Activated CD4-positive, CD25-positive, alpha-beta regulatory T cell treated with anti-CD3 and anti-CD28 coated beads, Interleukin-2, amount 50 U/mL, for 16 hours (primary cell): Measurements from ENCODE around the gene RHOU.
"Not testable (repeated sequence)": the region's sequence is repeated elsewhere in the genome, so short reads cannot be mapped to it uniquely, and the experiment has no call there.

Experiments
- DNase-seq: peaks from one replicate; pipeline ENCODE4 v3.0.0-alpha.2; 2020; ENCODE audit warnings: low read depth, low spot score

Gene RHOU

GRCh38 chr1:228734881-228735801, at the start of gene RHOU:
TSS of gene RHOU (plus strand) at chr1:228735479. CDS start at chr1:228735743, 264 bp downstream.
- DNase-seq = peak; percentile 35

- DNase-seq = no peak
These were observed 47.7 kb upstream of the RHOU start for GRCh38 chr1:228687587-228687986.

DNA sequence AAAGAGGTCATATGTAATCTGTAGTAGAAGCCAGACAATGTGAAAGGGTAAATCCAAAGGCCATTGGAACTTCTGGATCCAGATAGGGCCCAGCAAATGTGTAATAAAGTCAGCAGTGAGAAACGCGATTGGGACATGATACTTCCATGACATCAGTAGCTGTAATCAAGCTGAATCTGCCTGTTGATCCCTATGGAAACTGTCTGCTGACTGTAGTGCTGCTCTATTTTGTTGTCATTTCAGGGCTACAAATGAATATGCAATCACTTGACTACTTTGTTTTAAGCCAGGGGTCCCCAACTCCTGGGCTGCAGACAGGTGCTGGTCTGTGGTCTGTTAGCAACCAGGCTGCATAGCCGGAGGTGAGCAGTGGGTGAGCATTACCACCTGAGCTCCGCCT, 46.0 kb upstream of the RHOU start:
- no peak for DNase-seq

DNA sequence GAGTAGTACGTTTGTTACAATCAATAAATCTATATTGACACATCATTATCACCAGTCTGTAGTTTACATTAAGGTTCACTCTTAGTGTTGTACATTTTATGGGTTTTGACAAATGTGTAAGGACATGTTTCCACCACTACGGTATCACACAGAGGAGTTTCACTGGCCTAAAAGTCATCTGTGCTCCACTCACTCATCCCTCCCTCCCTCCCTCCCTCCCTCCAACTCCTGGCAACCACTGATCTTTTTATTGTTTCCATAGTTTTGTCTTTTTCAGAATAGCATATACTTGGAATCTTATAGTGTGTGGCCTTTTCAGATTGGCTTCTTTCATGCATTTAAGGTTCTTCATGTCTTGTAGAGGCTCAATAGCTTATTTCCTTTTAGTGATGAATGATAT, 44.1 kb upstream of the RHOU start:
- no peak for DNase-seq

DNA sequence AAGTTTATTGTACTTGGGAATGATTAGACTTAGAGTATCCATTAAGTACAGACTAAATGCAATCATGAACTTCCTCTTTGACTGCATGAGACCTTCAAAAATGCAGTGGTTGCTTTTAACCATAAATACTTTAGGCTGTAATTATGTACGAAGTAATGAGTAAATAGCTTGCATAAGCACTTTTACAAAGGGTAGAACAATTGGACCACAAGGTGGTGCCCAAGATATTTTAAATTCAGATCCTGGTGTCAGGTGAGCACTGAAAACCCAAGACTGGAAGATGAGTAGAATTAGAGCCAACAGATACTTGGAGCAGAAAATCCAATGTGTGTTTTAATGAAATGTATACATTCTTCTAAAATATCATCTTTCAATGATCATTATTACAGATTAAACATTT, 43.4 kb upstream of the RHOU start:
- DNase-seq = no peak

DNA sequence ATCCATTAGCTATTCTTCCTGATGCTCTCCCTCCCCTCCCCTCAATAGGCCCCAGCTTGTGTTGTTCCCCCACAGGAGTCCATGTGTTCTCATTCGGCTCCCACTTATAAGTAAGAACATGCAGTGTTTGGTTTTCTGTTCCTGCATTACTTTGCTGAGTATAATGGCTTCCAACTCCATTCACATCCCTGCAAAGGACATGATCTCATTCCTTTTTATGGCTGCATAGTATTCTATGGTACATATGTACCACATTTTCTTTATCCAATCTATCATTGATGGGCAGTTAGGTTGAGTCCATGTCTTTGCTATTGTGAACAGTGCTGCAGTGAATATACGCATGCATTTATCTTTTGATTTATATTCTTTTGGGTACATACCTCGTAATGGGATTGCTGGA, 40.8 kb upstream of the RHOU start:
- not testable (repeated sequence) for DNase-seq

DNA sequence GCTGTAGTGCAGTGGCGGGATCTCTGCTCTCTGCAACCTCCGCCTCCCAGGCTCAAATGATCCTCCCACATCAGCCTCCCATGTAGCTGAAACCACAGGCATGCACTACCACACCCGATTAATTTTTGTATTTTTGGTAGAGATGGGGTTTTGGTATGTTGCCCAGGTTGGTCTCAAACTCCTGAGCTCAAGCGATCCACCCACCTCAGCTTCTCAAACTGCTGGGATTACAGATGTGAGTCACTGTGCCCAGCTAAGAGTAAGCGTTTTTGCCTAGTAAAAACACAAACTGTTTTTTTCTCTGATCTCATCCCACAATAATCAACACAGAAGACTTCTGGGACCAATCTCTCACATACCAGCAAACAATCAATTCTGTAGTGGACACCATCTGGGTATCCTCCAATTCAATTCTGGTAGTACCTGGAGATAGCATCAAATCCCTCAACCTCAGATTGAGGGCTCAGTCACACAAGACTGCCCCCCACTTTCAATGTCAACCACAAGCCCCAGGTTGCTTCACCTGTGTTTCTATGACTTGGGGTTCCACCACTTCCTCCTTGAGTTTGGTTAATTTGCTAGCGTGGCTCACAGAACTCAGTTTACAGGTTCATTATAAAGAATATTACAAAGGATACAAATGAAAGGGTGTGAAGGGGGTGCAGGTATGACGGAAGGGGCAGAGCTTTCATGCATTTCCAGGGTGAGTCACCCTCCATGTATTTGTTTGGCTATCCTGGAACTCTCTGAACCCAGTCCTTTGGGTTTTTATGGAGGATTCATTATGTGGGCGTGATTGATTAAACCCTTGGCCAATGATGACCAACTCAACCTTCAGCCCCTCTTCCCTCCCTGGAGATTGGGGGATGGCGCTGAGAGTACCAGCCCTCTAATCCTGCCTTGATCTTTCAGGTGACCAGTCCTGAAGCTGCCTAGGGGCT, 40.0 kb upstream of the RHOU start:
- no peak for DNase-seq

DNA sequence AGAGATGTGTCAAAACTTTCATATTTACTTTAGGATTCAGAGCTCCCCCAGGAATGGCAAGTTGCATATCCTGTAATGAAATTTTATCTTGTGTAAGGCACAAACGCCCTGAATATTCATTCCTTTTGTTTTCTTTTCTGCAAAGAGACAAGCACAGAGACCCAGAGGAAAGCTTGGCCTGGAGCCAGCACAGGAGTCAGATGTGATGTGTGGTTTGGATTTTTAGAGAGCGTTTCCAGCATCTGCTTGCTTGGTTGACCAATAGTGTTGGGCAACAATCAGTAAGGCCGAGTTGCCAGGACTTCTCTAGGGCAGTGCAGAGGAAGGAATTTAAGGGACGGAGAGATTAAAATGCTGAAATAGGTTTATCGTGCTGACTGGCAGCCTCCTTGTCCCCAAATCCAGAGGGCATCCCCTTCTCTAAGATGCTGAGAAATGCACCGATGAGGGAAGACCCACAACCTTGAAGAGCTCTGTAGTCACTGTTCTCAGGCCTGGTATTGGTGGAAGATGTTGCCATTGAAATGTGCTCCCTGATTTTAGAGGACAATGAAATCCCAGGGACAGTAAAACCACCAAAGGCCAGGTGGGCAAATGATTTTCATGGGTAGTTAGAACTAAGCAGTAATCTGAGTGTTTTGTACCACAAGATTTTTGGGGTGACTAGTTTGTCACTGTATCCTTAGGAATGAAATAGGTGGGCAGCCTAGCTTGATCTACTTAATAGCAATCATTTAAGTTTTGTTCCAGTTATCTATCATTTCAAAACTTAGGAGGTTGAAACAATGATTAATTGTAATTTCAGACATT, 37.9 kb upstream of the RHOU start:
- DNase-seq = no peak

GRCh38 chr1:228698017-228698329, 37.3 kb upstream of the RHOU start:
- DNase-seq = no peak

GRCh38 chr1:228702433-228702832, 32.8 kb upstream of the RHOU start:
- no peak for DNase-seq

- no peak for DNase-seq
These were observed 29.0 kb upstream of the RHOU start for GRCh38 chr1:228706305-228706704.

DNA sequence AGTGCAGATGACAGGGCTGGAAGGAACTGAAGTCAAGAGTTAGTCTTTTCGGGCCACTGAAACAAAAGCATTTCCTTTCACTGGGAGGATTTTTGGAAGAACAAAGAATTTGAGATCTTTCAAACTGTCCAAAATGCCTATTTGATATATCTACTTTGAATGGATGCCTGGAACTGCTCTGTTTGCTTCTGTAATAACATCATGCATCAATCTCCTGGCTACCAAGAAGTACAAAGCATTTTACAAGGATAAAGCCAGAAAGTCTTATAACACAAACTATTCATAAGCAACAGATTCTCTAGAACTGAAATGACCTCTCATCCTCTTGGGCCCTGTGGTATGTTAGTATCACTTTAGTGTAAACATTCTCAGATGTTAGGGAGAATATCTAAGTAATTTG, 18.2 kb upstream of the RHOU start:
- DNase-seq = no peak

GRCh38 chr1:228721407-228721806, 13.9 kb upstream of the RHOU start:
- no peak for DNase-seq

DNA sequence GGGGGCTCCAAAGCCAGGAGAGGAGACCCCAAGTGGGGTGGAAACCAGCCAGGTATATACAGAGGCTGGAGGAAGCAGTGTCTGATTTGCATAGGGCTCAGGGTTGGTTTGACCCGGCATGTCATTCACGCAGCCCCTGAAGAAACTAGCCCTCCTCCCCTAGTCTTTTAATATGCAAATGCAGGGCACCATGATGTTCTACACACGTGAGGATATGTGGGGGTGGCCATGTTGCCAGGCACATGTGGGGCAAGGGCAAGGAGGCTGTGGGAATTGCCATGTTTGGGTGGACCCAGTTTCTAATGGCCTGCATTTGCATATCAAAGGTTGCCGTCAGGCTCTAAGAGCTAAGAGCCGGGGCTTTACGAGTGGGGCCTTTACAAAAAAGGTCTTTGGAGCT, 12.0 kb upstream of the RHOU start:
- no peak for DNase-seq

GRCh38 chr1:228723921-228724320, 11.4 kb upstream of the RHOU start:
- DNase-seq = no peak

DNA sequence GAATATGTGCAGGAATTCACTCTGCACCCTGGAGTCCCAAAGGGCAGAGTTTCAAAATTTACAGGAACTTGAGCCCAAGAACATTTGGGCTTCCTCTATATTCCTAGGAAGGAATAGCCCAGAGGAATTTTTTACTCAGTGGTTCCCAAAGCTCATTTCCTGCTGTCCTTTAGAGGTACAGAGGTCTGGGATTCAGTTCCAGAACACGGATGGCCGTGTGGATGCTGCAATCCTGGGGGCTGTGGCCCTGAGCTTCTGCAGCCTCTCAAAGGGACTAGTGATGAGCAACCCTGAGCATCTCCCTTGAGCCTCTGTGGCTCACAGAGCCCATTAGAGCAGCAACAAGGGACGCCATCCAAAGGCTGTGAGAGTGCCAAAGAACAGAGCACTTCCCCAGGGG, 10.1 kb upstream of the RHOU start:
- no peak for DNase-seq

DNA sequence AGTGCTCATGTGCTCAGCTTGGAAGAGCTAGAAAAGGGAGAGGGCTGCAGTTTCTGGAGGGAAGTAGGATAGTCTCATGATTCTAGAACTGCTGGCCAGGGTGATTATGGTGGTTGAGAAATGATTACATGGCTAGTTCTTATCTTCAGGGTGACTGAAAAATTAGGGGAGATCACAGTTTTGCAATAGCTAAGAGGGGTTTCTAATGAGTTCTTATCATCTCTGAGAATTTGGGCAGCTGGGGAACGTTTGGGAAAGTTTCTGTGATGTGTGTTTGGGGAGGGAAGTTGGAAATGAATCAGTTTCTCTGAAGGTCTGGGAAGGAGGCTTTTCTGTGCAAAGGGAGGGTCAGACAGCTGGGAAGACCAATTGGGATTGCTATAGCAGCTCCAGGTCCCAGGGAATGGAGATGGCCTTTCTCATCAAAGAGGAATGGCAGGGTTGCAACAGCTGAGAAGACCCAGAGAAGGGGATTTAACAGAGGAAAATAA, 7.6 kb upstream of the RHOU start:
- DNase-seq = no peak

DNA sequence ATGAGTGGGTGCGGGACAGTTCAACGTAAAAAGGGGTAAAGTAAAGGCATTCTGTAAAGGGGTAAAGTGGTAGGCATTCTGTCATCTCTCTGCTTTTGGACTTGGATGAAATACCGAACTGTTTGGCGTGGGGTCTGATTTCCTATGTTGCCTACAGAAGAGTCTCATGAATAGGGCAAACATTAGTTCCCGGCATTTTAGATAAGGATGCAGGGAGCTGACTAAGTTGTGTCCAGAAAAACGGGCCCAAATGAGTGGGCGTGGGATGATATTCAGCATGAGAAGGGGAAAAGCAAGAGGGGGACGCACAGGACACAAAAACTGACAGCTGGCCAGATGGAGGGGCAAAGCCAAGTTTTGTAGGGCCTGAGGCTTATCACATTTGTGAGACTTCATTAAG, 2.9 kb upstream of the RHOU start:
- no peak for DNase-seq

- DNase-seq = no peak
These were observed 1.7 kb upstream of the RHOU start for GRCh38 chr1:228733576-228733975.

- no peak for DNase-seq
These were observed 750 bp downstream of the RHOU start for GRCh38 chr1:228735871-228736586.

DNA sequence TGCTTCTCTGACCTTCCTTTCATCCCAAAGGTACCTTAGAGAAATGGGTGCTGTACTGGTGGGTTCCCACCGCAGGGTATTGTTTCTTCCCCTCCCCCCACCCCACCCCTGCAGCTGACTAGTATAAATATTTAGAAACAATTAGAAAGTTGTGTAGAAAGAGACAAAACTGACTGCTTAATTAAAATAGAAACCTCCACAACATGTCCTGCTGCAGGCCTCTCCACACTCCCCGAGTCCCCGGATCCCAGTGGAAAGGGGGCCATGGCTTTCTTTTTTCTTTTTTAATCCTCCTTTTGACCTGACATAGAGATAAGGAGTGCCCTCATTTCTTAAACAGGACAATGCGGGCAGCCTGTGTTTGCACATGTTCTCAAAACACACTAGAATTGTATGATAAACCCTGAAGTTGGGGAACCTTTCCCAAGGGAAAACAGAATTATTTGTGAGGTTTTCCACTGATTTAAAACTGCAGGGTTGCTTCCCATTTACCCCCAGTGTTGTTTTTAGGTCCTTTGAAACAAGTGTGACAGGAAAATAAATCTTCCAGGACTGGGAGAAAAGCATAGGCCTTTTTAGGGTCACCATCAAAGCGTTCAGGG, 1.7 kb downstream of the RHOU start:
- DNase-seq = no peak
